ENCODE results near the gene RFX6. TPM values are rescaled to one million over a fixed set of nuclear protein-coding genes. Genes with fewer than 3 reads are reported as not detected.

RFX6 gene
- total RNA-seq, 1 experiment from 2014 or later: 0.15 TPM

DNA sequence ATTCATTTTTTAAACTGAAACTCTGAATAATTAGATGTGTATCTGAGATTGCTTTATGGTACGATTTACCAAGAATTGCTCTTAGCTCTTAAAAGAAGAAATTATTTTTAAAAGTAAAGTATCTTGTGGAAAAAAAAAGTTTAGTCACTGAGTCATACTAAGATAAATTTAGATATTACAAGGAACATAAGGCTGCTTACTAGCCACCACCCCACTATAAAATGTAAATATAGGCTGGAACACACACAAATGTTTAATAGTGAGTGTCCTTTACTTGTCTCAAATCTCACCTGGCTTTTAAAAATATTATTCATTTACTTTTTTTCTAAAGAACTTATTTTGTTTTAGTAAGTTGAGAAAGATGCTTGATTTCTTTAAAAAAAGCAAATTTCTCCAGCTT is 17.6 kb downstream of the RFX6 start:
- H3K79me2 ChIP-seq (ENCODE audit: low read length): no peaks in the 10 kb centered on the region
- H3K4me2 ChIP-seq (ENCODE audit: low read length): peak overlapping the region; percentile 20; the same call in 1 of the 2 replicates
- H3K9me3 ChIP-seq (ENCODE audit: low read length): no peaks in the 10 kb centered on the region
- CTCF ChIA-PET: interaction anchor here (0.6 kb wide), 1 partner anchor 387 kb away, joined by 3 read pairs; no protein-coding TSS in a partner anchor
- ATAC-seq (peak; percentile 78), DNase-seq (no peak)
- BruUV-seq (replicated peaks): no TSS peak
- no peaks in the 10 kb centered on the region for H4K20me1 ChIP-seq (ENCODE audit: low read length)
- peaks cover 6% of the 10 kb centered on the region; the same call in 1 of the 2 replicates for H3K4me1 ChIP-seq (ENCODE audit: insufficient read depth, low read length)
- TF ChIP-seq, protein P1, sequence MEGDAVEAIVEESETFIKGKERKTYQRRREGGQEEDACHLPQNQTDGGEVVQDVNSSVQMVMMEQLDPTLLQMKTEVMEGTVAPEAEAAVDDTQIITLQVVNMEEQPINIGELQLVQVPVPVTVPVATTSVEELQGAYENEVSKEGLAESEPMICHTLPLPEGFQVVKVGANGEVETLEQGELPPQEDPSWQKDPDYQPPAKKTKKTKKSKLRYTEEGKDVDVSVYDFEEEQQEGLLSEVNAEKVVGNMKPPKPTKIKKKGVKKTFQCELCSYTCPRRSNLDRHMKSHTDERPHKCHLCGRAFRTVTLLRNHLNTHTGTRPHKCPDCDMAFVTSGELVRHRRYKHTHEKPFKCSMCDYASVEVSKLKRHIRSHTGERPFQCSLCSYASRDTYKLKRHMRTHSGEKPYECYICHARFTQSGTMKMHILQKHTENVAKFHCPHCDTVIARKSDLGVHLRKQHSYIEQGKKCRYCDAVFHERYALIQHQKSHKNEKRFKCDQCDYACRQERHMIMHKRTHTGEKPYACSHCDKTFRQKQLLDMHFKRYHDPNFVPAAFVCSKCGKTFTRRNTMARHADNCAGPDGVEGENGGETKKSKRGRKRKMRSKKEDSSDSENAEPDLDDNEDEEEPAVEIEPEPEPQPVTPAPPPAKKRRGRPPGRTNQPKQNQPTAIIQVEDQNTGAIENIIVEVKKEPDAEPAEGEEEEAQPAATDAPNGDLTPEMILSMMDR (conservative IDR thresholded peaks at IDR 0.05; ENCODE audit: low read depth, low read length): no peak
- TF ChIP-seq EZH2 (IDR thresholded peaks at IDR 0.05; ENCODE audit: low read length, unreplicated experiment): no peak
- TF ChIP-seq EZH2phosphoT487 (IDR thresholded peaks at IDR 0.05; ENCODE audit: borderline replicate concordance, low read length): no peak
- H3K9me2 ChIP-seq (replicated peaks; ENCODE audit: low read length): no peaks in the 10 kb centered on the region
- H3K27me3 ChIP-seq (ENCODE audit: low read length): no peaks in the 10 kb centered on the region
- intact Hi-C loops (cut with micrococcal nuclease): no loop called here
- no peaks in the 10 kb centered on the region for H3F3A ChIP-seq (ENCODE audit: low read length, unreplicated experiment)
- H3K4me3 ChIP-seq (ENCODE audit: low read length): no peak overlapping the region
- POLR2A ChIA-PET (ENCODE audit: unreplicated experiment): no interaction called here
- no peak overlapping the region for H2AFZ ChIP-seq (ENCODE audit: low read length)
- H3K9ac ChIP-seq (ENCODE audit: low read length): no peak overlapping the region
- H3K27ac ChIP-seq (ENCODE audit: low read length): no peak overlapping the region
- H3K36me3 ChIP-seq (ENCODE audit: low read depth, low read length): no peaks in the 10 kb centered on the region

GRCh38 chr6:116895935-116896334 is 18.9 kb downstream of the RFX6 start:
- ChIA-PET POLR2A (ENCODE audit: unreplicated experiment) (no interaction called here), CTCF (interaction anchor here (0.6 kb wide), 1 partner anchor 37 kb away, joined by 3 read pairs; no protein-coding TSS in a partner anchor)
- Histone ChIP-seq H3K79me2 (ENCODE audit: low read length) (no peaks in the 10 kb centered on the region), H3K9me2 (replicated peaks; ENCODE audit: low read length) (no peaks in the 10 kb centered on the region), H3K9me3 (ENCODE audit: low read length) (no peaks in the 10 kb centered on the region), H3K4me1 (ENCODE audit: insufficient read depth, low read length) (peaks cover 6% of the 10 kb centered on the region; the same call in 1 of the 2 replicates), H2AFZ (ENCODE audit: low read length) (no peak overlapping the region), H3K9ac (ENCODE audit: low read length) (no peak overlapping the region), H4K20me1 (ENCODE audit: low read length) (no peaks in the 10 kb centered on the region), H3K27ac (ENCODE audit: low read length) (no peak overlapping the region), H3K27me3 (ENCODE audit: low read length) (no peaks in the 10 kb centered on the region), H3F3A (ENCODE audit: low read length, unreplicated experiment) (no peaks in the 10 kb centered on the region), H3K36me3 (ENCODE audit: low read depth, low read length) (no peaks in the 10 kb centered on the region), H3K4me2 (ENCODE audit: low read length) (no peak overlapping the region), H3K4me3 (ENCODE audit: low read length) (no peak overlapping the region)
- no TSS peak for BruUV-seq (replicated peaks)
- ATAC-seq: no peak
- TF ChIP-seq, protein P1 (conservative IDR thresholded peaks at IDR 0.05; ENCODE audit: low read depth, low read length): no peak
- TF ChIP-seq EZH2 (IDR thresholded peaks at IDR 0.05; ENCODE audit: low read length, unreplicated experiment) (no peak), EZH2phosphoT487 (IDR thresholded peaks at IDR 0.05; ENCODE audit: borderline replicate concordance, low read length) (no peak)
- intact Hi-C loops (cut with micrococcal nuclease): no loop called here
- DNase-seq: no peak

DNA sequence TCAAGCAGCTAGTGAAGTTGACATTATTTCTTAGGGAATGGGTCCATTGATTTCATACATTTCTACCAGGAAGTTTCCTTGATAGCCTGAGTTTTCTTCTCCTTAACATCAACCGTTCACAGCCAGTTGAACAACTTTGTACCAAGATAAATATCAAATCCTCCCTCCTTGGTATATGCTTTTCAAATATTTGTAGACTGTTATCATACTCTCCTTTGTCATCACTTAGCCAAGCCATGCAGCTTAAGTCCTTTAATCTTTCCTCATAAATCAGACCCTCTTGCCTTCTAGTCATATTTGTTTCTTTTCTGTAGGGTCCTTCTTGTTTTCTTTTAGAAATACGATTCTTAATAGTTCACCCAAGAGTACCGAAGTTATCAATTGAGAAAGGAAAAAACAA is 25.6 kb downstream of the RFX6 start:
- POLR2A ChIA-PET (ENCODE audit: unreplicated experiment): no interaction called here
- Histone ChIP-seq H3K27me3 (ENCODE audit: low read length) (no peaks in the 10 kb centered on the region), H4K20me1 (ENCODE audit: low read length) (no peaks in the 10 kb centered on the region), H3K4me1 (ENCODE audit: insufficient read depth, low read length) (no peaks in the 10 kb centered on the region; the same call in 1 of the 2 replicates), H3F3A (ENCODE audit: low read length, unreplicated experiment) (no peaks in the 10 kb centered on the region), H3K9me2 (replicated peaks; ENCODE audit: low read length) (no peaks in the 10 kb centered on the region), H3K36me3 (ENCODE audit: low read depth, low read length) (no peaks in the 10 kb centered on the region), H3K27ac (ENCODE audit: low read length) (no peak overlapping the region), H3K9me3 (ENCODE audit: low read length) (0 out of 2 replicates have a peak, but pooled peaks cover 12% of the 10 kb centered on the region), H3K4me3 (ENCODE audit: low read length) (no peak overlapping the region), H3K9ac (ENCODE audit: low read length) (no peak overlapping the region), H2AFZ (ENCODE audit: low read length) (no peak overlapping the region), H3K79me2 (ENCODE audit: low read length) (no peaks in the 10 kb centered on the region), H3K4me2 (ENCODE audit: low read length) (no peak overlapping the region)
- CTCF ChIA-PET: no interaction called here
- BruUV-seq (replicated peaks): no TSS peak
- DNase-seq: no peak
- no peak for TF ChIP-seq EZH2phosphoT487 (IDR thresholded peaks at IDR 0.05; ENCODE audit: borderline replicate concordance, low read length)
- no peak for TF ChIP-seq EZH2 (IDR thresholded peaks at IDR 0.05; ENCODE audit: low read length, unreplicated experiment)
- TF ChIP-seq, protein P1 (conservative IDR thresholded peaks at IDR 0.05; ENCODE audit: low read depth, low read length): no peak
- no peak for ATAC-seq
- intact Hi-C loops (cut with micrococcal nuclease): no loop called here
